ENCODE measurements around the gene CAMK2A.

CAMK2A gene

GRCh38 chr5:150176745-150177477 is 112.7 kb downstream of the CAMK2A start:
- H3K4me3 ChIP-seq (ENCODE audit: insufficient read depth, low read length, poor library complexity, severe bottlenecking): no peak overlapping the region
- H4K20me1 ChIP-seq (ENCODE audit: low read depth, low read length): no peaks in the 10 kb centered on the region
- H3K27ac ChIP-seq (ENCODE audit: low read depth, low read length): no peak overlapping the region
- no peak overlapping the region for H3K9ac ChIP-seq (ENCODE audit: low read length)
- H3F3A ChIP-seq (ENCODE audit: insufficient read depth): no peaks in the 10 kb centered on the region
- H3K4me2 ChIP-seq (ENCODE audit: low read depth, low read length, poor library complexity, severe bottlenecking): no peak overlapping the region
- H3K9me2 ChIP-seq (replicated peaks; ENCODE audit: insufficient read depth, low read length): no peaks in the 10 kb centered on the region
- H2AFZ ChIP-seq (ENCODE audit: low read depth, low read length, severe bottlenecking): no peak overlapping the region
- no peak for TF ChIP-seq EZH2phosphoT487 (conservative IDR thresholded peaks at IDR 0.05; ENCODE audit: low read length)
- TF ChIP-seq CTCF (IDR thresholded peaks at IDR 0.05; ENCODE audit: insufficient read depth, low read length, poor library complexity, severe bottlenecking): no peak
- H3K79me2 ChIP-seq (ENCODE audit: insufficient read depth, low read length): no peaks in the 10 kb centered on the region
- no peaks in the 10 kb centered on the region for H3K9me3 ChIP-seq (ENCODE audit: insufficient read depth, low read length)
- H3K27me3 ChIP-seq (ENCODE audit: low read length): no peaks in the 10 kb centered on the region
- no peaks in the 10 kb centered on the region for H3K36me3 ChIP-seq (ENCODE audit: low read length)

- Histone ChIP-seq H3K36me3 (ENCODE audit: low read length) (no peaks in the 10 kb centered on the region), H3K9ac (ENCODE audit: low read length) (no peak overlapping the region), H3K79me2 (ENCODE audit: insufficient read depth, low read length) (no peaks in the 10 kb centered on the region), H4K20me1 (ENCODE audit: low read depth, low read length) (no peaks in the 10 kb centered on the region), H3F3A (ENCODE audit: insufficient read depth) (no peaks in the 10 kb centered on the region), H2AFZ (ENCODE audit: low read depth, low read length, severe bottlenecking) (no peak overlapping the region), H3K27me3 (ENCODE audit: low read length) (no peaks in the 10 kb centered on the region), H3K4me3 (ENCODE audit: insufficient read depth, low read length, poor library complexity, severe bottlenecking) (no peak overlapping the region), H3K9me2 (replicated peaks; ENCODE audit: insufficient read depth, low read length) (no peaks in the 10 kb centered on the region), H3K4me2 (ENCODE audit: low read depth, low read length, poor library complexity, severe bottlenecking) (no peak overlapping the region), H3K9me3 (ENCODE audit: insufficient read depth, low read length) (no peaks in the 10 kb centered on the region), H3K27ac (ENCODE audit: low read depth, low read length) (no peak overlapping the region)
- TF ChIP-seq CTCF (IDR thresholded peaks at IDR 0.05; ENCODE audit: insufficient read depth, low read length, poor library complexity, severe bottlenecking): no peak
- TF ChIP-seq EZH2phosphoT487 (conservative IDR thresholded peaks at IDR 0.05; ENCODE audit: low read length): no peak
Observed at GRCh38 chr5:150175536-150175935, 114.0 kb downstream of the CAMK2A start.

- Histone ChIP-seq H3K36me3 (ENCODE audit: low read length) (no peaks in the 10 kb centered on the region), H3F3A (ENCODE audit: insufficient read depth) (no peaks in the 10 kb centered on the region), H2AFZ (ENCODE audit: low read depth, low read length, severe bottlenecking) (no peak overlapping the region), H4K20me1 (ENCODE audit: low read depth, low read length) (no peaks in the 10 kb centered on the region), H3K9me3 (ENCODE audit: insufficient read depth, low read length) (no peaks in the 10 kb centered on the region), H3K27me3 (ENCODE audit: low read length) (no peaks in the 10 kb centered on the region), H3K79me2 (ENCODE audit: insufficient read depth, low read length) (no peaks in the 10 kb centered on the region), H3K27ac (ENCODE audit: low read depth, low read length) (no peak overlapping the region), H3K4me3 (ENCODE audit: insufficient read depth, low read length, poor library complexity, severe bottlenecking) (no peak overlapping the region), H3K4me2 (ENCODE audit: low read depth, low read length, poor library complexity, severe bottlenecking) (no peak overlapping the region), H3K9ac (ENCODE audit: low read length) (no peak overlapping the region), H3K9me2 (replicated peaks; ENCODE audit: insufficient read depth, low read length) (no peaks in the 10 kb centered on the region)
- TF ChIP-seq CTCF (IDR thresholded peaks at IDR 0.05; ENCODE audit: insufficient read depth, low read length, poor library complexity, severe bottlenecking) (no peak), EZH2phosphoT487 (conservative IDR thresholded peaks at IDR 0.05; ENCODE audit: low read length) (no peak)
Observed at GRCh38 chr5:150175076-150175475, 114.5 kb downstream of the CAMK2A start.
